HG03439 (cell line): Measurements from ENCODE around the gene ESPNL.
"Not testable (repeated sequence)": the region's sequence is repeated elsewhere in the genome, so short reads cannot be mapped to it uniquely, and the experiment has no call there.

Experiments used
- ATAC-seq: cut with Tn5 transposase; IDR thresholded peaks from one replicate; pipeline ENCODE4 v1.9.1; 2021; ENCODE audit warnings: mild to moderate bottlenecking, moderate library complexity; ENCODE audit not compliant: unreplicated experiment

Gene ESPNL, protein sequence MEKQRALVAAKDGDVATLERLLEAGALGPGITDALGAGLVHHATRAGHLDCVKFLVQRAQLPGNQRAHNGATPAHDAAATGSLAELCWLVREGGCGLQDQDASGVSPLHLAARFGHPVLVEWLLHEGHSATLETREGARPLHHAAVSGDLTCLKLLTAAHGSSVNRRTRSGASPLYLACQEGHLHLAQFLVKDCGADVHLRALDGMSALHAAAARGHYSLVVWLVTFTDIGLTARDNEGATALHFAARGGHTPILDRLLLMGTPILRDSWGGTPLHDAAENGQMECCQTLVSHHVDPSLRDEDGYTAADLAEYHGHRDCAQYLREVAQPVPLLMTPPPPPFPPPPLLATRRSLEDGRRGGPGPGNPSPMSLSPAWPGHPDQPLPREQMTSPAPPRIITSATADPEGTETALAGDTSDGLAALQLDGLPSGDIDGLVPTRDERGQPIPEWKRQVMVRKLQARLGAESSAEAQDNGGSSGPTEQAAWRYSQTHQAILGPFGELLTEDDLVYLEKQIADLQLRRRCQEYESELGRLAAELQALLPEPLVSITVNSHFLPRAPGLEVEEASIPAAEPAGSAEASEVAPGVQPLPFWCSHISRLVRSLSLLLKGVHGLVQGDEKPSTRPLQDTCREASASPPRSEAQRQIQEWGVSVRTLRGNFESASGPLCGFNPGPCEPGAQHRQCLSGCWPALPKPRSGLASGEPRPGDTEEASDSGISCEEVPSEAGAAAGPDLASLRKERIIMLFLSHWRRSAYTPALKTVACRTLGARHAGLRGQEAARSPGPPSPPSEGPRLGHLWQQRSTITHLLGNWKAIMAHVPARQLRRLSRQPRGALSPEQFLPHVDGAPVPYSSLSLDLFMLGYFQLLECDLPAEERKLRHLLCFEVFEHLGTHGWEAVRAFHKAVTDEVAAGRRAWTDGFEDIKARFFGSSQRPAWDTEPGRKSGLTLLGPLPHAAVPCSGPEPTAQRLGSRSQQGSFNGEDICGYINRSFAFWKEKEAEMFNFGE

DNA sequence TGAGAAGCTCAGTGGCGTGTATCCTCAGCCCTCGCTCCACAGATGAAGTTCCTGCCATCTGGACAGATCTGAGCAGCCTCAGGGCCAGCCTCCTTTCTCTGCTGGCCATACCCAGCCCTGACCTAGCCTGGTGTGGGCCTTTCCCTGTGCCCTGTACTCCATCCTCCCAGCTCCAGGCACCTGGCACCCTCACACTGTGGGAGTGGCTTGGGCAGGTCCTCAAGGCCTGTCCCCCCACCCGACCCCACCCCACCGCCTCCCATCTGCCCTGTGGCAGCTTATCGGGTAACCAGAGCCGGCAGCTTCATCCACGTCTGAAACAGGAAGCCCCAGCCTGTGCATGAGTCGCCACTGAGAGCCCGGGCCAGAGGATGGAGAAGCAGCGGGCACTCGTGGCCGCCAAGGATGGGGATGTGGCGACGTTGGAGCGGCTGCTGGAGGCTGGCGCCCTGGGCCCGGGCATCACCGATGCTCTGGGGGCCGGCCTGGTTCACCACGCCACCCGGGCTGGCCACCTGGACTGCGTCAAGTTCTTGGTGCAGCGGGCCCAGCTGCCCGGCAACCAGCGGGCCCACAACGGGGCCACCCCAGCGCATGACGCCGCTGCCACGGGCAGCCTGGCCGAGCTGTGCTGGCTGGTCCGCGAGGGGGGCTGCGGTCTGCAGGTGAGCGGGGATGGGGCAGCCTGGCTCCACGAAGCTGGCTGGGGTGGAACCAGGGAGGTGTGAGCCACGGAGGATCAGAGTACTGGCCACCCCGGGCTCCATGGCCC is at the start of gene ESPNL:
TSS of gene ESPNL (plus strand) at position 292 of the 772 bp plus-strand sequence. CDS start at position 372, 80 bp downstream.
- ATAC-seq, result no peak

DNA sequence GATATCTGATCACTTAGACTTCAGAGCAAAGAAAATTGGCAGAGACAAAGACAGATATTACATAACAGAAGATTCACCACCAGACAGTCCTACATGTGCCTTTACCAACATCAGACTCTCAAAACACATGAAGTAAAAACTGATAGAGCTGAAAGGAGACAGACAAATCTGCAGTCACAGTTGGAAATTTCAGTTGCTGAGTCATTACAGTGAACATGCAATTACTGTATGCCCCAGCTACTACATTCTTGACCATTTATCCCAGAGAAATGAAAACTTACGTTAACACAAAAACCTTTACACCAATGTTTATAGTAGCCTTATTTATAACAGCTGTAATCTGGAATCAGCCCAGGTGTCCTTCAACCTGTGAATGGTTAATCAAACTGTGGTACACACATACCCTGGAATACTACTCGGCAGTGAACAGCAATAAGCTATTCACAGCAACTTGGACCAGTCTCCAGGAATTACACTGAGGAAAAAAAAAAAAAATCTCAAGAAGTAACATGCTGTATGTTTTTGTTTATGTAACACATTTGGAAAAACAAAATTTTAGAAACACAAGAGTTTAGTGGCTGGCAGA is 46.9 kb upstream of the ESPNL start:
- no peak for ATAC-seq

DNA sequence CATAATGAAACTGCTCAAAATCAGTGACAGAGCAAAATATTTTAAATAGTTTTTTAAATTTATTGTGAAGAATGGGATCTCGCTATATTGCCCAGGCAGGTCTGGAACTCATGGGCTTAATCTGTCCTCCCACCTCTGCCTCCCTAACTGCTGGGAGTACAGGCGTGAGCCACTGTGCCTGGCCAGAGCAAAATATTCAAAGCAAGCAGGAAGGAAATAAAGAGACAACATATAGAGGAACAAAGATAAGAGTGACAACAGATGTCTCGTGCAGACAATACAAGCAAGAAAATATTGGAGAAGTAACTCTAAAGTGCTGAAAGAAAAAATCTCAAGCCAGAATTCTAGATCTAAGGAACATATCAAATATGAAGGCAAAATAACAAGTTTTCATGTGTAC is 44.3 kb upstream of the ESPNL start:
- ATAC-seq, result no peak

DNA sequence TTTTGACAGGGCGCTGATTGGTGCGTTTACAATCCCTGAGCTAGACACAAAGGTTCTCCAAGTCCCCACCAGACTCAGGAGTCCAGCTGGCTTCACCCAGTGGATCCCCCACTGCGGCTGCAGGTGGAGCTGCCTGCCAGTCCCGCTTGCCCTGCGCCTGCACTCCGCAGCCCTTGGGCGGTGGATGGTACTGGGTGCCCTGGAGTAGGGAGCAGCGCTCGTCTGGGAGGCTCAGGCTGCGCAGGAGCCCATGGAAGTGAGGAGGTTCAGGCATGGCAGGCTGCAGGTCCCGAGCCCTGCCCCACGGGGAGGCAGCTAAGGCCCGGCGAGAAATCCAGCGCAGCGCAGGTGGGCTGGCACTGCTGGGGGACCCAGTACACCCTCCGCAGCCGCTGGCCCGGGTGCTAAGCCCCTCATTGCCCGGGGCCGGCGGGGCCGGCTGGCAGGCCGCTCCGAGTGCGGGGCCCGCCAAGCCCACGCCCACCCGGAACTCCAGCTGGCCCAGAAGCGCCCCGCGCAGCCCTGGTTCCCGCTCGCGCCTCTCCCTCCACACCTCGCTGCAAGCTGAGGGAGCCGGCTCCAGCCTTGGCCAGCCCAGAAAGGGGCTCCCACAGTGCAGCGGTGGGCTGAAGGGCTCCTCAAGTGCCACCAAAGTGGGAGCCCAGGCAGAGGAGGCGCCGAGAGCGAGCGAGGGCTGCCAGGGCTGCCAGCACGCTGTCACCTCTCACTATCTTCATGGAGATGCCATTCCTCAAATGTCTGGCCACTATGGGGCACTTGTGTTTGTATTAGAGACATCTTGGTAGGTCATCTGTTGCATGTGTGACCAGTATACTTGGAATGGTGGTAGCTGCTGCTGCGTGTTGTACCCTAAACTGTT is 42.2 kb upstream of the ESPNL start:
- ATAC-seq, result not testable (repeated sequence)

DNA sequence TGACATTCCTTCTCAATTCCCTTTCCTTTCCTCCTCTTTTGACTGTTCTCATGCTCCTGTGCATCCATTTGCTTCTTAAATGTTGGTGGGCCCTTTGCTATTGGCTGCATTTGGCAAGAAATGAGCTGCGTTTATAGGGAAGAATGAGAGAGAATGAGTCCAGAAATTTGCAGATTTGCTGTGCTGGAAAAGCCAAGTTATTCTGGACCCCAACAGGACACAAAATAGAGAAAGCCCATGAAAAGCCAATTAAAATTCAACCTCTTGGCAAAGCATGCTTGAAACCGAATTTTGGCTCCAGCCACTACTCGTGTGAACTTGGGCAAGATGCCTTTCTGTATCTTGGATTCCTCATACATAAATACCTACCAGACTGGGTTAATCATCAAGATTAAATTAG is 40.6 kb upstream of the ESPNL start:
- no peak for ATAC-seq

DNA sequence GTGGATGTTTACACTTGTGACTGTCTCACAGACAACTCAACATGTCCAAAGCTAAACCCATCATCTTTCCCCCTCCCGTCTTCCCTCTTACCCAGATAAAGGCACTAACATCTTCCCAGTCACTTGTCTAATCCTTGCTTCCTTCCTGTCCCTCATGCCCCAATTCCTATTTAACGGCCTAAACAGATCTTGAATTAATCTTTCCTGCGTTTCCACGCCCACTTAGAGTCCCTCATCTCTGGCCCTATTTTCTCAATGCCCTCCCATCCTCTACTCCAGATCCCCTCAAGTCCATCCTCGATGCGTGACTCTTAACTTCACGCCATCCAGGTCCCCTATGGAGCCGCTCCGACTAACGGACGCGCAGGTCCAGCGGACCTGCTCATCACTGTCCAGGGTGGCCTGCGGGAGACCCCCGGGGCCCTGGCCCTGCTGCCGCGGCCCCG is 40.0 kb upstream of the ESPNL start:
- ATAC-seq, result no peak

DNA sequence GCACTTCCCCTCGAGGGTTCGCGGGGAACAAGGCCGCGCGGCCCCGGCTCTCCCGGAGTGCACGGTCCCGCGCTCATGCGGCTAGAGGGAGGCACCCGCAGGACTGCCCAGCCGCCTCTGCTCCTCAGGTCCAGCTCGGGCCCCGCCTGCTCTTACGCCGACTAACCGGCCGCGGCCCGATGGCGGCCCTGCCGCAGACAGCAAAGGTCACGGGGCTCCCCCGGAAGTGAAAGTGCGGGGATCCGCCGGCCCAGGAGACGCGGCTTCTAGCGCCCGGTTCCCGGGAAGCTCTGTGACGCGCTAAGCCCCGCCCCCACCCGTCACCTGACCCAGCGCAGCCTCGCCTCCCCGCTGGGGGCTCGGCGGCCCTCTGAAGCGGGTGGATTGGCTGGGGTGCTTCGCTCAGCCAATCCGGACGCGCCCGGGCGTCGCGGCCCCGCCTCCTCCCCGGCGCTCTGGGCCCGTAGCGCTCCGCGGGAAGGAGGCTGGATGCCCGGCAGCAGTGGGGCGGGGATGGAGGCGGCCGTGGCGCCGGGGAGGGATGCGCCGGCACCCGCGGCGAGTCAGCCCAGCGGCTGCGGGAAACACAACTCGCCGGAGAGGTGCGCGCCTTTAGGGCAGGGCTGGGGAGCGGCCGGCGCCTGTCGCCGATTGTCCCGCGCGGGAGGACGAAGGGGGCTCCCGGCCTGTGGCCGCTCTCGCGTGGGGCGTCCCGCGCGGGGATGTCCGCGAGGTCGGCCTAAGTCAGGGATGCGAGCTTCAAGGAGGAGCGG is 39.4 kb upstream of the ESPNL start, which contains the start of gene SCLY:
TSS of gene SCLY (plus strand) at position 460 of the 773 bp plus-strand sequence. CDS start at position 514, 54 bp downstream.
- peak; percentile 93 for ATAC-seq

DNA sequence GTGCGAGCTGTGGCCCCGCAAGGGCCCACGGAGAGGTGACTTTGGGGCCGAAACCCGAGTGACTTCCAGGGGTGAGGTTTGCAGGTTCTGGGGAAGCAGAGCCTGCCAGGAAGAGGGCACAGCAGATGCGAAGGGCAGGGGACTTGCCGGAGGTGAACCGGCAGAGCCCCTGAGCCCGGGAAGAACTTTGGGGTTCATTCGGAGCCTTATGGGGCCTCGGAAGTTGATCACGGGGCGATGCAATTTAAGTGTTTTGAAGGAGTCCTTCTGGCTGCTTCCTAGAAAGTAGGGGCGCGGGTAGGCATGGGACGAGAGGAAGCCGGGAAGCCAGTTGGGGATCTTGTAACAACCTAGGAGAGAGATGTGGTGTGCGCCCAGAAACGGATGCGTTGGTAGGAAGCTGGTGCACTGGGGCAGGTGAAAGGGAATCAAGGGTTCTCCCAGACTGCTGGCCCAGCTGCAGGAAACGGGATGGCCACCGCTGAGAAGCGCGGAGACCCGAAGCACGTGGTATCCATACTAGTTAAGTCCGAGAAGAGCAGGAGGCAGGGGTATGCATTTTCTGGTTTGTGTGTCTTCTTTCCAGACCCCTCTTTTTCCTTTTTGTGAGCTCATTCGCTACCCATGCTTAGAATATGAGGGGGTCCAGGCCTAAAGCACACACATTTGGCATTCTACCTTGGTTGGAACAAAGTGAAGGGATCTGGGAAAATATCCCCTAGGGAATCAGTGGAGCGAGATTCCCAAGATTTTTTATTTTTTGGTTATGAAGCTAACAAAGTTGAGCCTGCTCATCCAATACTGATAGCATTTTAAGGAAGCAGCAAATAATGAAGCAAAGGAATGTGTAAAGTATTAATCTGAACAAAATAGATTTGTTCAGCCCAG is 38.6 kb upstream of the ESPNL start:
- no peak for ATAC-seq

DNA sequence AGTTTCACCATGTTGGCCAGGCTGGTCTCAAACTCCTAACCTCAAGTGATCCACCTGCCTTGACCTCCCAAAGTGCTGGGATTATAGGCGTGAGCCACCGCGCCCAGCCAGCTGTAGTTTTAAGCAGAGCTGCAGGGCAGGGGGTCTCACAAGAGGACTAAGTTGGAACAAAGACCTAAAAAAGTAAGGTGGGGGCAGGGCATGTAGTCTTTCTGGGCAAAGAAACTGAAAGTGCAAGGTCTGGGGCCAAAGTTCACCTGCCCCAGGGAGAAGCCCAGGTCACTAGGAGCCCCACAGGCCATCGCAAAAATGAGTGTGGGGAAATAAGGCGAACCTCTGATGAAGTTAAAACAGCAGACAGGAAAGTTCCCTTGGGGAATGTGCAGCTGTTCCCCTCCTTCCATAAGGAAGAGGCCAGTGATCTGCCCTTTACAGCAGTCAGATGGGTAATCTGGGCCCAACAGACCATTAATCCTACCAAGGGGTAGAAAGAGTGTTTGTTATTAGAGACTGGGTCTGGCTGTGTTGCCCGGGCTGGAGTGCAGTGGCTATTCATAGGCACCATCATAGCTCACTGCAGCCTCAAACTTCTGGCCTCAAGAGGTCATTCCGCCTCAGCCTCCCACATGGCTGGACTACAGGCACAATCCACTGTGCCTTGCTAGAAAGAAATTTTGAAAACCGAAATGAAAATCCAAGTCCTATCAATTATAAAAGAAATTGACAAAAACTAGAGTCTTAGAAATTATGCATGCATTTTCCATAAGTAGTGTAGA is 36.5 kb upstream of the ESPNL start:
- no peak for ATAC-seq

DNA sequence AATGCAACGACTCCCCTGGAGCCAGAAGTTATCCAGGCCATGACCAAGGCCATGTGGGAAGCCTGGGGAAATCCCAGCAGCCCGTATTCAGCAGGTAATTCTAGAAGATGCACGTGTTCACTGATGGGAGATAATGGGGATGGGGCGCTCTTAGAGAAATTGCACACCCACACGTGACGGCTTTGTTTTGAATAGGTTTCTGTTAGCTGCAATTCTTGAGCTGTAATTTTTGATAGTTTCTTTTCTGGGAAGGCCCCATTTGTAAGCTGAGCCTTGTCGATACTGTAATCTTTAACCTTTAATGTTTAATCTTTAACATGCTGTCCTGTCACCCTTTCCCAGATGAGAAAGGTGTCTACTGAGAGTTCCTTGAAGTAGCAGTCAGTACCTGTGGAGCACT is 35.8 kb upstream of the ESPNL start:
- no peak for ATAC-seq

DNA sequence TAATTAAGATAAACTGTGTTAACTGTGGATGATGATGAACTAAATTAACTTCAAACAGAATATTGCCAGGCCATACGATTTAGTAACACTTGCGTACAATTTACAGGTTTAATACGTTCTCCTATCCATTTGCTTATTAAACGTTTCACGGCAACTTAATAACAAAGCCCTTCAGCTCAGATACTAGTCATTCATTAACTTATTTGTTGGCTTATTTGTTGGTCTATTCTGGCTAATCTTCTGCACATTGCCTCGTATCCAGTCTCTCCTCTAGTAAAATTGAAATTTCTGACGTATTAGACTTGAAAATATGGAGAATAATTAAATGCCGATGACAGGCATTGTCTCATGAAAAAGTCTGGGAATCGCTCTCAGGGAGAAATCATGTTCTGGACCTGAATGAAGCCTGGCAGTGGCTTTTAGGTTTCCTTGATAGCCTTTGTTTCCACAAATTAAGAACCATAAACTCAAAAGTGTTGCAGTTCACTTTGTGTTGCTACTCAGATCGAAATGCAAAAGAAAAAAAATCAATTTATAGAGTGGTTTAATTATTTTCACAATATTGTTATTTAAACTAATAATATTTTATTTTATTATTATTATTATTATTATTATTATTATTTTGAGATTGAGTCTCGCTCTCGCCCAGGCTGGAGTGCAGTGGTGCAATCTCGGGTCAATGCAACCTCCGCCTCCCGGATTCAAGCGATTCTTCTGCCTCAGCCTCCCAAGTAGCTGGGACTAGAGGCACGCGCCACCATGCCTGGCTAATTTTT is 34.9 kb upstream of the ESPNL start:
- no peak for ATAC-seq

DNA sequence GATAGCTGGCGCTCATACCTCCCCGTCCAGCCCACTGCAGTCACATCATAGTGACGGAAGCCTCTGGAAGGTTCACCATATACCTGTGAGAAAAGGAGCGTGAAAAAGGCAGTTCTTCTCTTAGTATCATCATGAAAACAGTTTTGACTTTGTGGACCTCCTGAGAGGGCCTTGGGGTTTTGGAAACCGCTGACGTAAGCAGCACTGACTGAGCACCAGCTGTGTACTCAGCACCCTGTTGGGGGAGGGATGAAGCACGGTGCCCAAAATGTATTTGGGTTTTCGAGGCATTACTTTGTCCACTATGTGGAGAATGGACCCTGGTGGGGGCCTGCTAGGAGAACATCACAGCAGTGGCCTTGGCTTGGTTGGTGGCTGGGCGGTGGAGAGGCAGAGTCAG is 33.9 kb upstream of the ESPNL start:
- ATAC-seq, result no peak

DNA sequence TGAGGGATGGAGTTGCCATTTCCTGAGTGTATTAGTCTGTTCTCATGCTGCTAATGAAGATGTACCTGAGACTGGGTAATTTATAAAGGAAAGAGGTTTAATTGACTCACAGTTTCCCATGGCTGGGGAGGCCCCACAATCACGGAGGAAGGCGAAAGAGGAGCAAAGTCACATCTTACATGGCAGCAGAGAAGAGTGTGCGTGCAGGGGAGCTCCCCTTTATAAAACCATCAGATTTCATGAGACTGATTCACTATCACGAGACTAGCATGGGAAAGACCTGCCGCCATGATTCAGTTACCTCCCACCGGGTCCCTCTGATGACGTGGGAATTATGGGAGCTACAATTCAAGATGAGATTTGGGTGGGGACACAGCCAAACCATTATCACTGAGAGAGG is 33.4 kb upstream of the ESPNL start:
- not testable (repeated sequence) for ATAC-seq

DNA sequence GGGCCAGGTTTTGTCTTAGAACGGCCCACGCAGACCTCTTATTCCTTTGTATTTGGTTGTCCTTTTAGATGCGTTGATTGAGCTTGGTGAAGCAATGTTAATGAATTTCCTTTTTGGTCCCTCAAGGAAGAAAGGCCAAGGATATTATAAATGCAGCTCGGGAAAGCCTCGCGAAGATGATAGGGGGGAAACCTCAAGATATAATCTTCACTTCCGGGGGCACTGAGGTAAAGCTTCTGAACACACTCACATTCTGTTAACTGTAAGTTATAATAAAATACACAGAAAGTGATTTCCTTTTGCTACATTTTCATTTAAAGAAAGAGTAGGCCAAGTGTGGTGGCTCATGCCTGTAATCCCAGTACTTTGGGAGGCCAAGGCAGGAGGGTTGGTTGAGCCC is 32.2 kb upstream of the ESPNL start:
- ATAC-seq, result no peak

DNA sequence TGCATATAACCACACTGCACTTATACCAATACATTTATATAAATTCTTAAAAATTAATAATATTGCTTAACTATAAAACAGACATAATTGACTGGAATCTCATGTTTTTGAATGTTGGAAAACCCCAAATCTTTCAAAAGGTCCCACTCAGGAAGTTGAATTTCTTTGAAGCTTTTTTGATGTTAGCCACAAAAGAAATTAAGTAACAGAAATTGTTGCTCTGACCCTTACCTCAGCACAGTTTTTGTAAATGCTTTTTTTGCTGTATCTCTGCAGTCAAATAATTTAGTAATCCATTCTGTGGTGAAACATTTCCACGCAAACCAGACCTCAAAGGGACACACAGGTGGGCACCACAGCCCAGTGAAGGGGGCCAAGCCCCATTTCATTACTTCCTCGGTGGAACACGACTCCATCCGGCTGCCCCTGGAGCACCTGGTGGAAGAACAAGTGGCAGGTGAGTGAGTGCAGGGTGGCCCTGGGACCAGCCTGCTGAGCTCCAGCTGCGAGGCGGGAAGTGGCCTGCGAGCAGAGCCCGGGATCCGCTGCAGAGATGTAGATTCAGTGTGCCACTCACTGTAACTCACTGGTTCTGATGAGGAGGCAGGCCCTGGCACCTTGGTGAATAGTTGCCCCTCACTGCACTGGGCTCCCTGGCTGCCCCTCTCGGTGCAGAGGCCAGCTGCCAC is 31.0 kb upstream of the ESPNL start:
- ATAC-seq, result no peak

DNA sequence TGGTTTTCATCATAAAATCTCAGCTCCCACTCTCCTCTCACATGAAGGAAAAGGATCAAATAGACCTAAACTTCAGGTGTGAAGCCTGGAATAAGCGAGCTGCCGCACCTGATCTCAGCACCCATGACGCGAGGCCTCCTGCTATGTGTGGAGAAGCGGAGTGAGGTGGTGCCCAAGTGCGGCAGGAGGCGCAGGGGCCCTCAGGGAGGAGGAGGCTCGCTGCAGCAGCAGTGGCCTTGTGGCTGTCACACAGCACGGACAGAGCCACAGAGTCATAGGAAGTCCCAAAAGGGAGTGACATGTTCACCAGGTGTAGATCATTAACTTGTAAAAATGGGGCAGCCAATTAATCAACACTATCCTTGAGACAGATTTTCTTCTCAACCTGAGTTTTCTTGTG is 30.3 kb upstream of the ESPNL start:
- no peak for ATAC-seq
